Pulmonary artery endothelial cell (primary cell): ENCODE results near the gene SRPK1. TPM values are rescaled to one million over a fixed set of nuclear protein-coding genes. Genes with fewer than 3 reads are reported as not detected.

Source experiments
- DNase-seq: peaks from one replicate; pipeline ENCODE4 v3.0.0-alpha.2; 2011; ENCODE audit warnings: low read depth, low spot score
- total RNA-seq: library from RNA; depleted of rRNA; stranded (reverse); fragments of >200 nt; gene quantifications from 2 replicates; pipeline ENCODE4 v1.2.3, GENCODE V29; 2014

Gene SRPK1
- total RNA-seq, 1 donor from 2014 or later, result 76.4 TPM

DNA sequence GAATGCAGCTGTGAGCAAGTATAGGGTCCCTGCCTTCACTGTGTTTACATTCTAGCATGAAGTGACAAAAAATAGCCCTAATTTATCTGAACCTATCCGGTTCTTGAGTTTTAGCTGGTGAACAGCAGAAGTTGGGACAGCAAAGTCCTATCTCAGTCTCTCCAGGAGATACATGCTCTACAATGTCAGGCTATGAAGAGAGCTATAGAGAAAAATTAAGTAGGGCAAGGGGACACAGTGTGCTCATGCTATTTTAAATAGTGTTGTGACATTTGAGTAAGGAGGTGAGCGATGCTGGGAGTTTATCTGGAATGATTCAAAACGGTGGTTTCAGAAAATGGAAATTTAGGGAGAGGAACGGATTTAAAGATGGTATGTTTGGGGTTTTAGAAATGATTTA, 20.4 kb downstream of the SRPK1 start:
- DNase-seq, result no peak

DNA sequence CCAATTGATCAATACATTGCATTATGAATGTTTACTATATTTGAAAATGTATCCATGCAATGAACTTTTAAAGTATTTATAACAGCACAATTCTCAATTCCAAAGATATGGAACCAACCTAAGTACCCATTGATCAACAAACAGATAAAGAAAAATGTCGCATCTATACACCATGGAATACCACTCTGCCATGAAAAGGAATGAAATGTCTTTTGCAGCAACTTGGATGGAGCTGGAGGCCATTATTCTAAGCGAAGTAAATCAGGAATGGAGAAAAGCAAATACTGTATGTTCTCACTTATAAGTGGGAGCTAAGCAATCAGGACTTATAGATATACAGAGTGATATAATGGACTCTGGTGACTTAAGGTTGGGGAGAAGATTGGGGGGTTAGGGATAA, 22.9 kb downstream of the SRPK1 start:
- DNase-seq, result no peak

DNA sequence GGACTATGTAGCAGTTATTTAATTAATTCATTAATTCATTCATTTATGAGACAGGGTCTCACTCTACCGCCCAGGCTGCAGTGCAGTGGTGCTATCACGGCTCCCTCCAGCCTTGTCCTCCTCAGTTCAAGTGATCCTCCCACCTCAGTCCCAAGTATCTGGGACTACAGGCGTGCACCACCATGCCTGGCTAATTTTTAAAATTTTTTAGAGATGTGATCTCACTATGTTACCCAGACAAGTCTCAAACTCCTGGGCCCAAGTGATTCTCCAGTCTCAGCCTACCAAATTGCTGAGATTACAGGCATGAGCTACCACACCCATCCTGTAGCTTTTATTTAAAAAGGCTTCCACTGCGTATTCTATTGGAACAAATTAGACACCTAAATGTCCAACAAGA, 23.4 kb downstream of the SRPK1 start:
- DNase-seq, result no peak

DNA sequence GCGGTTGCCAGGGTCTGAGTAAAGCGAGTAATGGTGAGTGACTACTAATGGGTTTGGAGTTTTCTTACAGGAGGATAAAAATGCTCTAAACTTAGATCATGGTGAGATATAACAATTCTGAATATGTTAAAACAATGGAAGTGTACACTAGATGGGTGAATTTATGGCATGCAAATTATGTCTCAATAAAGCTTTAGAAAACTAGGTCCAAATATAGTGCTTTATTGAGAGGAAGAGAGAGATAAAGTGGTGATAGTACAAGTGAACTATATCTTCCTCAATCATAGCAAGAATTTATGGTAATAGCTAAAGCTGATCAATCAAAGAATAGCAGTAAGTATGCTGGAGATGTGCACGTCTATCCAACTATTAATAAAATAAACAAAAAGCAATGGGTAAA, 23.9 kb downstream of the SRPK1 start:
- DNase-seq, result no peak

DNA sequence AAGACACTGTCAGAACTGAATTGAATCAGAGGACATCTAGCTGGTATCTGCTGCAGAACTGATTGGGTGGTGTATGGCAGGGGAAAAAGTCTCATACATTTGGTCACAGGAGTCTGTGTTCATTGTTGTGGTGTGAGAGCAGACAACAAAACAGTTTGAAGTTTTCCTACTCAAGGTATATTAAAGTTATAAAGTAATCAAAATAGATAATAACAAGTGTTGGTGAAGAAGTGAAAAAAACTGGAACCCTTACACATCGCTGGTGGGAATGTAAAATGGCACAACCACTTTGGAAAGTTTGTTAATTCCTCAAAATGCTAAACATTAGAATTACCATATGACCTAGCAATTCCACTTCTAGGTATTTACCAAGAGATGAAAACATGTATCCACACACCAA, 24.7 kb downstream of the SRPK1 start:
- no peak for DNase-seq

DNA sequence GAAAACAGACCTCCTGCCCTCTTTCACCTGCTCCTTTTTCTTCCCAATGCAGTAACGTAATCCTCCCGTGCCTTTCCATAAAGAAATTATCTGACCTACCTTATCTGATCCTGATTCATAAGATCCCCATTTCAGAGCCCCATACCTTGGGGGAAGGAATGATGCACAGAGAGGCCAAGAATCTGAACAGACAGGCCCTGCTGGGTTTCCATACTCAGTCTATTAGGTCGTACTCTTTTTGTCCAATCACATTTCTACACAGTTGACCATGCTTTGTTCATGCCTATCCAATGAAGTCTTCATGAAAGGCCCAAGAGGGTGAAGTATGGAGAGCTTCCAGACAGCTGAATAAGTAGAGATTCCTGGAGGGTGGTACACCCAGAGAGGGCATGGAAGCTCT, 25.3 kb downstream of the SRPK1 start:
- no peak for DNase-seq

DNA sequence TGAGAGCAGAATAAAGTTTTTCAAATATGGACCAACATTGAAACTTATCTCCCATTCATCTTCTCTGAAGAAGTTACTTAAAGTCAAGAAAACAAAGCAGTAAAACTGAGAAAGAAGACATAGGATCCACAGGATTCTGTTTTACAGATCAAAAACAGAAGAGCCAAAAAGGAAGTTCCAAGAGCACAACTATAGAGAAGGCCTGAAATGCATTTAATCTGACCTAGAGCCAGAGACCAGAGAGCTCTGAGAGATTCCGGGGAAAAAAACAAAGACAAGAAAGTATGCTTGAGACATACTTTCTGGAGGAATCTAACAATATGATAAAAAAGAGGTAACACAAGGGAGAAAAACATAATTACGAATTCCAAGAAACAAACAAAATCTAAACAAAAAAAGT, 26.1 kb downstream of the SRPK1 start:
- no peak for DNase-seq

DNA sequence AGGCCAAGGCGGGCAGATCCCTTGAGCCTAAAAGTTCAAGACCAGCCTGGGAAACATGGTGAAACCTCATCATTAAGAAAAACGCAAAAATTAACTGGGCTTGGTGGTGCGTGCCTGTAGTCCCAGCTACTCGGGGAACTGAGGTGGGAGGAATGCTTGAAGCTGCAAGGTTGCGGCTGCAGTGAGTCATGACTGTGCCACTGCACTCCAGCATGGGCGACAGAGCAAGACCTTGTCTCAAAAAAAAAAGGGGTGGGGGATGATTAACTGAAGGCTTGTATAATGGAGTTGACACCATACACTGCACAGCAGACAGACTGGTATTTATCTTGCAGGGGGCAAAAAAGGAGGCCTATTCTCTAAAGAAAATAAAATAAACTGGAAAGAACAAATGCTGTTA, 27.7 kb downstream of the SRPK1 start:
- no peak for DNase-seq

DNA sequence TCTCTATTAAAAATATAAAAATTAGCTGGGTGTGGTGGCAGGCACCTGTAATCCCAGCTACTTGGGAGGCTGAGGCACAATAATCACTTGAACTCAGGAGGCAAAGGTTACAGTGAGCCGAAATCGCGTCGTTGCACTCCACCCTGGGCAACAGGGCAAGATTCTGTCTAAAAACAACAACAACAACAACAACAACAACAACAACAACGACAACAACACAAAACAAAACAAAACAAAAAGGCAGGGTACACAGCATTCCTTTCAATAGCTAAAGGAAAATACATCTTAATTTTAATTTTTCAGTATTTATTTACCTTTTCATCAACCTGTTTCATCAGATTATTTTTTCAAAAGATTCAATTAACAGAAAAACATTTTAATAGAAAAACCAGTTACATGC, 28.4 kb downstream of the SRPK1 start:
- no peak for DNase-seq

DNA sequence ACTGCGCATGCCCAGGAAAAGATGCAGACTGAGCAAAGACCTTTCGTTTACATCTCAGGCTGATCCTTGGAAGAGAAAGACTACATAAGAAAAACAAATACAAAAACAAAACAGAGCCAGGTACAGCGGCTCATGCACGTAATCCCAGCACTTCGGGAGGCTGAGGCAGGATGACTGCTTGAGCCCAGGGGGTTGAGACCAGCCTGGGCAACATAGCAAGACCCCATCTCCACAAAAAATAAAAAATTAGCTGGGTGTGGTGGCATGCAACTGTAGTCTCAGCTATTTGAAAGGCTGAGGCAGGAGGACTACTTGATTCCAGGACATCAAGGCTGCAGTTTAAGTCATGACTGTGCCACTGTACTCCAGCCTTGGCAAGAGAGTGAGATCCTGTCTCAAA, 41.7 kb downstream of the SRPK1 start:
- DNase-seq, result no peak

DNA sequence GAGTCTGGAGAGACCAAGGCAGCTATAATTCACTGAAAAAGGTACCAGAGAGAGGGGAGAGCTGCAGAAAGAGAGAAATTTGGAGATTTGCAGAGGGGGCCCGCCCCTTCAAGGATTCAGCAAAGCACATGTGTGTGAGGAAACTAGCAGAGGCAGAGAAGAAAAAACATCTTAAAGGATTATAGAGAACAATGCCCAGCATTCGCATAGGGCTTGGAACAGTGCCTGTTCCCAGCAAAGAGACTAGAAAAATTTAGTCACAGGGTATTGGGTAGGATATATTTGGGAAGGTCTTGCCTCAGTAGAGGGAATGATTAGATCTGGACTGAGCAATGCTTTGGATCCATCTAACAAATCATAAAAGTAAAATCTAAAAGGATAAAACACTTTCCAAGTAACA, 44.0 kb downstream of the SRPK1 start:
- no peak for DNase-seq

DNA sequence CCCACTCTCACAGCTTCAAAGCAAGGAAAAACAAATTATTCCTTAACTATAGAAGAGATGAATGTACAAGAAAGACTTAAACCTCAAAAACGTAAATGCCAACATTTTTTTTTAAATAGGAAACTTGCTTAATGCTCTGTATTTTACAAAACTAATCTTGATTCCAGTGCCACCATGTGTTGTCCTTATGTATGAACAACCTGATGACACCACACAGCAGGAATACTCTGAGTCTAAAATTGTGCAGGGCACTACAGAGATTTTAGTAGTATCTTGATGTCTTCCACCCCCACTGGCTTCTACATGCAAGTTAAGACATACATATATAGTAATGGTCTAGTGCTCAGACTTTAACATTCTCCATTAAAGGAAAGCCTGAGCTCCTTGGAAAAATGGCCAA, 46.2 kb downstream of the SRPK1 start:
- DNase-seq, result no peak

DNA sequence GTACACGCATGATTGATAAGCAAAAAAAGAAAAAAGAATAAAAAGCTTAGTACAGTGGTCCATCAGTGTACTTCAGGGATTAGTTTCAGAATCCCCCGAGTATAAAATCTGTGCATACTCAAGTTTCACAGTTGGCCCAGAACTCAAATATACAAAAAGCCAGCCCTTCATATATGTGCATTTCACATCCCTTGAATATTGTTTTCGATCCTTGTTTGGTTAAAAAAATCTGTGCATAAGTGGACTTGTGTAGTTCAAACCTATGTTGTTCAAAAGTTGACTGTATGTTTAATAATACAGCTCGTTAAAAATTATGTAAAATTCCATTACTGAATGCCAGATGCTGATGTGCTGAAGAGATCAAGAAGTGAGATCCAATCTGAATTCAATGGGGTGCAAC, 61.5 kb downstream of the SRPK1 start:
- no peak for DNase-seq

DNA sequence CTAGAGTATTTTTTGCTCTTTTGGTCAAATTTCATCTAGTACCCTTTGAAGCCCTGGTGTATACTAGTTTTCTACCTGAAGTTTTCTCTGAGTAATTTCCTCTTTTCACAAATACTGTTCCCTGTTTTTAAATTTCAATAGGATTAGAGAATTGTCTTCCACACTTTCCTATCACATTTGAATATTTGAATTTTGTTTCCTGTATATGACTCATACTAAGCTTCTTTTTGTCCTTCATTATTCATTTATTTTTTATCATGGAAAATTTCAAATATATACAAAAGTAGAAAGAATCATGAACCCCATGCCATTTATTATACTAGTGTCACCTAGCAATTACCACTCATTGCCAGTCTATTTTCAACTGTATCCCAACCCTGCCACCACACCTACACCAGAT, 63.0 kb downstream of the SRPK1 start:
- no peak for DNase-seq

DNA sequence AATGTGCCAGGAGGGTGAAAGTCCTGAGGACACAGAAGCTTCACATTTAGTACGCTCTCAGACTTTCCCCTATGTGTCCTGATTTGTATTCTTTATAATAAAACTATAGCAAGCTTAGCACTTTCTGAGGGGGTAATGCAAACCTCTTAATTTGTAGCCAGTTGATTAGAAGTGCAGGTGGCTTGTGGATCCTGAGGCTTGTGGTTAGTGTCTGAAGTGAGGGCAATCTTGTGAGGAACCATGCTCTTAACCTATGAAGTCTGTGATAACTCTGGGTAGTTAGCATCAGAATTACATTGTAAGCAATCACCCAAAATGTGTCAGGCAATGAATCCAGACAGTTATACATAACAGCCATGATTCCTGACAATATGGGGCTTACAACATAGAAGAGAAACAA, 64.6 kb downstream of the SRPK1 start:
- DNase-seq, result no peak

DNA sequence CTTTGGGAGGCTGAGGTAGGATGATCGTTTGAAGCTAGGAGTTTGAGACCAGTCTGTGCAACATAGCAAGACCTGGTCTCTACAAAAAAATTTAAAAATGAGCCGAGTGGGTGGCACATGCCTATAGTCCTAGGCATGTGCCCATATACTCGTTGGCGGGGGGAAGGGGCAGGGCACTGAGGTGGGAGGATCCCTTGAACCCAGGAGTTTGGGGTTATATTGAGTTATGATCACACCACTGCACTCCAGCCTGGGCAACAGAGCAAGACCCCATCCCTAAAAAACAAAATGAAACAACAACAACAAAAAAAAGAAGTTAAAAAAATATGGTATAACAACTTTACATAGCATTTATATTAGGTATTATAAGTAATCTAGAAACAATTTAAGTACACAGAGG, 67.9 kb downstream of the SRPK1 start:
- DNase-seq, result no peak

DNA sequence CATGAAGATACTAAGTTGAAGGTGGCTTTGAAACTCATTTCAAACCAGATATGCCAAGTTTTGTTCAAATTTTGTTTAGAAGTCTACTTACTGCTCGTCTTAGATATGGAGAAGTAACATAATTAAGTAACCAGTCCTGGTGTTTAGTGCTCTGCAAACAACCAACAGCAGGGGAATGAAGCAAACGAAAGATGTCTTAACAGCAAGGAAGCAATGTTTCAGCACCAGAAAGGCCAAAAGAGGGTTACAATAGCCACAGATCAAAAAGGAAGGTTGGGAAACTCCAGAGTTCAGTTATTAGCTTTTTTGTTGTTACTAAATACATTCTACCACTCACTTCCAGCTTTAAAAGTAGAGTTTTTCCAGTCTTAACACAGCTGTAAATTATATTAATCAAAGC, 70.7 kb downstream of the SRPK1 start:
- DNase-seq, result no peak

DNA sequence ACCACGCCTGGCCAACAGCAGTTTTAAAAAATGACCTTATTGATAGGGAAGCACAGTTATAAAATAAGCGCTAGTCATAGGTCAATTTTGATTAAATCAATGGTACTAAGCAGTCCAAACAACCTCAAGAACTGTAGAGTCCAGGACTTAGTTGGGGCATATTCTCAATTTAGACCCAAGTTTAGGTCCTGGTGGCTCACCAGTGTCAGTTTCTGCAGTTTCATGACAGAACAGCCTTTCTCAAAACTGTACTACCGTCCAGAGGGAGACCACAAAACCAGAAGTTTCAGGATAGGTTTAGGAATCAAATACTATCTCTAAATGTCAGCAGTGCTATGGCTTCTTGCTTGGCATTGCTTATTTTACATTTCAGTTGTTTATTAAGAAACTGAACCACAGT, 76.6 kb downstream of the SRPK1 start:
- no peak for DNase-seq

DNA sequence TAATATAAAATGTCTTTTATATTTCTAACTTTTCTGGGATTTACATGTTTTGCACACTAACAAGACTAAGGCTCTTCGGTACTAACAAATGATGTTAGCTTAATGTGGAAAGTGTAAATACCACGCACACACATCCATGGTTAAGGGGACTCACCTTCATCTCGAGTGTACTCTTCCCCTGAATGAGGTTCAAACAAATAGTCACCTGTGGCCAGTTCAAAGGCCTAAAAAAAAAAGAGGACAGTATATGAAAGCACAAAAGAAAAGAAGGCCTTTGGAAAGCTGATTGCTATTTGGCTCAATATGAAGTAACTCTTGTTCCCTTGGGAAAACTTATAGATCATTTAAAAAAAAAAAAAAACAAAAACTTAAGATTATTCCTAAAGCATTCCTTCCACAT, 78.5 kb downstream of the SRPK1 start:
- no peak for DNase-seq

DNA sequence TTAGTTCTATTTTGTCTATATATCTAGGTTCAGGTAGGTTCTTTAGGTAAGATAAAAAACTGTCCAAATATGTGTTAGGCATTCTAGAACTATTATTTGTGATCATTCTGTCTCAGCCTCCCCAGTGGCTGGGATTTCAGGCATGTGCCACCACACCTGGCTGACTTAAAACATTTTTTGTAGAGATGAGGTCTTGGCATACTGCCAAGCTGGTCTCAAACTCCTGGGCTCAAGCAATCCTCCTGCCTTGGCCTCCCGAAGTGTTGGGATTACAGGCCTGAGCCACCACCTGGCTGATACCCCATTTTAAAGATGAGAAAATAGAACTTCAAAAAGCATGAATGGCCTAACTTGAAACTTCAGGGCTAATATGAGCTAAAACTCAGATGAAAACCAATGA, 81.9 kb downstream of the SRPK1 start:
- DNase-seq, result no peak

DNA sequence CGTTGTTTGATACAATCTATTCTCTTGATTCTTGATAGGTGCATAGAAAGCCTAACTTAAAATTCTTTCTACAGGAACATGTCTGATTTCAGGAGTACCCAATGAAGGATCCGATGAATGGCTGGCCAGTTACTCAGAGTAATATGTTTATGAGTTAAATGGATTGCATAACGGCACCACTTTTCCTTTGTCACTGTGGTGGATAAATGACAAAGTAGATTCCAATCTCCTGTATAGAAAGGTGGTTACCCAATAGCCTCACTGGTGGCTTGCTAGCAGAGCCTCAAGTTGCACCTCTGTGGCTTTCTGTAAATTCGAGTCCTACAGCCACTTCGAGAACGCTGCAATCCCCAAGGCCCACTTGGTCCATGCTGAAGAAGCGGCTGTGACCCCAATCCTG, 87.4 kb downstream of the SRPK1 start:
- DNase-seq, result no peak

DNA sequence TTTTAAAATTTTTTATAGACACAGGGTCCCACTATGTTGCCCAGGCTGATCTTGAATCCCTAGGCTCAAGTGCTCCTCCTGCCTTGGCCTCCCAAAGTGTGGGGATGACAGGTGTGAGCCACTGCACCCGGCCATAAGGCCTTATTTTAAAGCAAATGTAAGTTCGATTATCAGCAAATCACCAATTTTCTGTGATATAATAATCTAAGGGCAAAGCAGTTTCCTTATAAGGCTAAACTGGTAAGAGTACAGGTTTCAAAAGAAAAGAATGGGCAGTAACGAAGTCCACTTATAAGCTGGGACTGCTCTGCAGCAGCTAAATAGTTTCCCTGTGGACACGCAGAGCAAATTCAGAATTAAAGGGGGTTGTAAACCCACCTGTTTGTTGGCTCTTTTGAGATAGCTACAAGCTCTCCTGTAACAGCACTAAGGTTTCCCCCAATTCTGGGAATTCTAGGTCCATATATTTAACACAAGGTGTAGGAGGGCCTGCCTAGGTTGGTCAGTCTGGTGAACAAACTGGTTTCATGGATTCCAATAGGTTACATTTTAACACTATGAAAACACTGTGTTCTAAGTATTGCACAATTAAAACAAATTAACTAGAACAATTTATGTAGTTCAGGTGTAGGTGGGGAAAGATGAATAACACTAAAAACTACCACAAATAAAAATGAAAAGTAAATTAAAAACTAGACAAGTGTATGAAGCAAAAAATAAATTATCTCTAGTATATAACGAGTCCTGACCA, 89.5 kb downstream of the SRPK1 start:
- no peak for DNase-seq

DNA sequence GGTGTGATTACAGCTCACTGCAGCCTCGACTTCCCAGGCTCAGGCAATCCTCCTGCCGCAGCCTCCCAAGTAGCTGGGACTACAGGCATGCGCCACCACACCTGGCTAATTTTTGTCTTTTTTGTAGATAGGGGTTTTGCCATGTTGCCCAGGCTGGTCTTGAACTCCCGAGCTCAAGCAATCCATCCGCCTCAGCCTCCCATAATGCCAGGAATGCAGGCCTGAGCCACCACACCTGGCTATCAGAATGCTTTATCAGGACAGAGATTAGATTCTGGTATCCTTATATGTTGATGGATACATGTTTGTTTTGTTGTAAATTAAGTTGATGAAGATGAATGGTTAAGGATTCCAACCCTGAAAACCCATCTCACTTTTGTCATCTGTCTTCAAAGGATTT, 91.6 kb downstream of the SRPK1 start:
- DNase-seq, result no peak

DNA sequence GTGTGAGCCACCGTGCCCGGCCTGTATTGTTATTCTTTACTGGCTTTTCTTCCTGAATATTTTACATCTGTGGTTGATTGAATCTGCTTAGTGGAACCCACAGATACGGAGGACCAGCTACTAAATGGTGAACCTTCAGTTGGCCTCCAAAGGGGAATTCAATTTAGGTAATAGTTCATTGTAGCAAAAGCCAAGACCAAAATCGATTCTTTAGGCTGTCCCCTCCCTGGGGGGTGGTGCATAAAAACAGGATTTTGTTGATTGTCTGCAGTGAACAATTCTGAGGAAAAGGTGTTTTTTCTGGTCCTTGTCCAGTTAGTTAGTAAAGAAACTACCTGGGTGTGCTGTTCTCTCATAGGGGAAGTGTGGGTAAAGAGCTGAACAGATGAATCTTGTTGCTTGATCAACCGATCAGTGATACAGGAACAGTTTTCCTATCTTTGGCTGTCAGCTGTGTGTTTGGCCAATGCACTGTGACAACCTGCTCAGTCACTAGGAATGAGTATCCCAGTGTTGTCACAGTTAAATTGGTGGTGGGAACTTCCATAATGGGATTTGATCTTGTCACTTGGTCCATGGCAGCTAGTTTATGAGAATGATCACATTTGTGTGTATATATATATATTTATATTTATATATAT, 96.2 kb downstream of the SRPK1 start:
- no peak for DNase-seq
